Smooth muscle cell (in vitro differentiated cells): ENCODE results near the gene PTER. TPM values are rescaled to one million over a fixed set of nuclear protein-coding genes. Genes with fewer than 3 reads are reported as not detected.

Experiments
- DNase-seq: peaks from one replicate; lab custom pipeline; 2025; ENCODE audit not compliant: unreplicated experiment; lab: John Stamatoyannopoulos, UW
- H2AFZ ChIP-seq: fragments of 200-600 bp; sonication (generic); 2 replicates; pipeline ENCODE4 v1.6.0; 2016; ENCODE audit warnings: antibody characterized with exemption, low read depth, mild to moderate bottlenecking
- H3F3A ChIP-seq: fragments of 200-600 bp; sonication (generic); 2 replicates; pipeline ENCODE4 v1.6.0; 2017; ENCODE audit warnings: antibody characterized with exemption, low read depth
- H3K27ac ChIP-seq: fragments of 200-600 bp; sonication (generic); 2 replicates; pipeline ENCODE4 v1.5.1; 2016; ENCODE audit warnings: low read depth, mild to moderate bottlenecking
- H3K27me3 ChIP-seq: fragments of 200-600 bp; sonication (generic); 2 replicates; pipeline ENCODE4 v1.6.1; 2016; ENCODE audit warnings: low read depth, mild to moderate bottlenecking
- H3K36me3 ChIP-seq: fragments of 200-600 bp; sonication (generic); 2 replicates; pipeline ENCODE4 v1.5.1; 2016; ENCODE audit warnings: low read depth
- H3K4me1 ChIP-seq: fragments of 200-600 bp; sonication (generic); 2 replicates; pipeline ENCODE4 v1.5.1; 2016; ENCODE audit warnings: low read depth
- H3K4me2 ChIP-seq: fragments of 200-600 bp; sonication (generic); 2 replicates; pipeline ENCODE4 v1.6.0; 2016; ENCODE audit warnings: mild to moderate bottlenecking
- H3K4me3 ChIP-seq: fragments of 200-600 bp; sonication (generic); 2 replicates; pipeline ENCODE4 v1.5.1; 2016; ENCODE audit warnings: mild to moderate bottlenecking
- H3K79me2 ChIP-seq: fragments of 200-600 bp; sonication (generic); 2 replicates; pipeline ENCODE4 v1.6.0; 2016; ENCODE audit warnings: low read depth, mild to moderate bottlenecking
- H3K9ac ChIP-seq: fragments of 200-600 bp; sonication (generic); 2 replicates; pipeline ENCODE4 v1.6.0; 2016; ENCODE audit warnings: low read depth
- H3K9me3 ChIP-seq: fragments of 200-600 bp; sonication (generic); replicated peaks from 2 replicates; pipeline ENCODE4 v1.5.1; 2016; ENCODE audit warnings: low read depth
- H4K20me1 ChIP-seq: fragments of 200-600 bp; sonication (generic); 2 replicates; pipeline ENCODE4 v1.6.0; 2016; ENCODE audit warnings: low read depth
- WGBS: methylation state at CpG from one replicate; pipeline ENCODE4 v1.1.7; 2016; ENCODE audit warnings: low lambda C conversion rate; 5-methylcytosine and 5-hydroxymethylcytosine counted together
- polyA plus RNA-seq: library from polyadenylated mRNA; unstranded; fragments of >200 nt; fragmentation: Nextera tagmentation; extraction: Ambion mirVana; gene quantifications from 2 replicates; pipeline ENCODE4 v1.2.1, GENCODE V29; 2016
- total RNA-seq: library from RNA; depleted of rRNA; stranded (reverse); fragments of >200 nt; gene quantifications from 2 replicates; pipeline ENCODE4 v1.2.3, GENCODE V29; 2014
- TF ChIP-seq, protein P1 (sequence below): fragments of 200-600 bp; sonication (generic); IDR thresholded peaks from 2 replicates; pipeline ENCODE4 v1.5.1; 2017; ENCODE audit warnings: borderline replicate concordance, mild to moderate bottlenecking, antibody characterized with exemption; ENCODE audit not compliant: insufficient read depth, poor library complexity, severe bottlenecking

Gene PTER
- total and polyA plus RNA-seq, 2 experiments from 2014 or later: 8.9 to 15.3 TPM

- TF ChIP-seq, protein P1, sequence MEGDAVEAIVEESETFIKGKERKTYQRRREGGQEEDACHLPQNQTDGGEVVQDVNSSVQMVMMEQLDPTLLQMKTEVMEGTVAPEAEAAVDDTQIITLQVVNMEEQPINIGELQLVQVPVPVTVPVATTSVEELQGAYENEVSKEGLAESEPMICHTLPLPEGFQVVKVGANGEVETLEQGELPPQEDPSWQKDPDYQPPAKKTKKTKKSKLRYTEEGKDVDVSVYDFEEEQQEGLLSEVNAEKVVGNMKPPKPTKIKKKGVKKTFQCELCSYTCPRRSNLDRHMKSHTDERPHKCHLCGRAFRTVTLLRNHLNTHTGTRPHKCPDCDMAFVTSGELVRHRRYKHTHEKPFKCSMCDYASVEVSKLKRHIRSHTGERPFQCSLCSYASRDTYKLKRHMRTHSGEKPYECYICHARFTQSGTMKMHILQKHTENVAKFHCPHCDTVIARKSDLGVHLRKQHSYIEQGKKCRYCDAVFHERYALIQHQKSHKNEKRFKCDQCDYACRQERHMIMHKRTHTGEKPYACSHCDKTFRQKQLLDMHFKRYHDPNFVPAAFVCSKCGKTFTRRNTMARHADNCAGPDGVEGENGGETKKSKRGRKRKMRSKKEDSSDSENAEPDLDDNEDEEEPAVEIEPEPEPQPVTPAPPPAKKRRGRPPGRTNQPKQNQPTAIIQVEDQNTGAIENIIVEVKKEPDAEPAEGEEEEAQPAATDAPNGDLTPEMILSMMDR: no peak
- no peaks in the 10 kb centered on the region for H3K27me3 ChIP-seq
- H3K27ac ChIP-seq: no peak overlapping the region
- no peak for DNase-seq
- H3K36me3 ChIP-seq: no peaks in the 10 kb centered on the region
- no peaks in the 10 kb centered on the region for H4K20me1 ChIP-seq
- 89% methylated on average over 10 of the region's 10 CpGs for WGBS
- no peak overlapping the region for H3K4me3 ChIP-seq
- no peaks in the 10 kb centered on the region for H3F3A ChIP-seq
- H3K9me3 ChIP-seq: no peaks in the 10 kb centered on the region
- peaks cover 4% of the 10 kb centered on the region for H3K4me1 ChIP-seq
- H3K9ac ChIP-seq: no peak overlapping the region
- no peaks in the 10 kb centered on the region for H3K79me2 ChIP-seq
- H3K4me2 ChIP-seq: no peak overlapping the region
- H2AFZ ChIP-seq: no peak overlapping the region
These were observed 57.2 kb downstream of the PTER start for GRCh38 chr10:16493884-16494536.

DNA sequence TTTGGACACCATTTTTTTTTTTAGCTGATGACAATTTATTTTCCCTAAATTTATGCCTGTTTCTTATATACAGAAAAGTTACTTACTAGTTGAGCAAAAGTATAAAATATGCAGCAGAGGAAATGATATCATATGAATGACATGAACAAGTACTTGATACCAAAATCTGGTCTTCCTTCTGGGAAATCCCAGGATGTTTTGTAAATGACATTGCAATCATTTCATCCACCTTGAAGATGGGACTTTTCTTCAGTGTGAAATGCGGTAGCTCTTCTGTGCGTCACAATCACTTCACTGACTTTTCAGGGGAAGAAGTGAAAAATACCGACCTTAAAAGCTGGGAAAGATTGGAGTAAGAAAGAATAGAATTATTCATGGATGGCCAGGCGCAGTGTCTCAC, 61.1 kb downstream of the PTER start:
- Histone ChIP-seq H3K79me2 (no peaks in the 10 kb centered on the region), H3K27me3 (no peaks in the 10 kb centered on the region), H3K4me3 (no peak overlapping the region), H3K27ac (no peak overlapping the region), H3K4me1 (peaks cover 4% of the 10 kb centered on the region), H3K9ac (no peak overlapping the region), H3K36me3 (no peaks in the 10 kb centered on the region), H4K20me1 (no peaks in the 10 kb centered on the region), H3F3A (no peaks in the 10 kb centered on the region), H2AFZ (no peak overlapping the region), H3K4me2 (no peak overlapping the region), H3K9me3 (no peaks in the 10 kb centered on the region)
- DNase-seq: no peak
- TF ChIP-seq, protein P1: no peak
- WGBS: 97% methylated on average over 4 of the region's 4 CpGs

GRCh38 chr10:16505161-16505560, 68.4 kb downstream of the PTER start:
- TF ChIP-seq, protein P1: no peak
- WGBS: 20% methylated on average over 1 of the region's 1 CpG

GRCh38 chr10:16509996-16510395, 73.2 kb downstream of the PTER start:
- Histone ChIP-seq H3K27ac (peak overlapping the region; percentile 68), H2AFZ (no peak overlapping the region), H3K9me3 (no peaks in the 10 kb centered on the region), H3K27me3 (no peaks in the 10 kb centered on the region), H3K9ac (no peak overlapping the region), H3F3A (no peaks in the 10 kb centered on the region), H3K79me2 (no peaks in the 10 kb centered on the region), H3K36me3 (no peaks in the 10 kb centered on the region), H3K4me2 (peak overlapping the region; percentile 70), H4K20me1 (no peaks in the 10 kb centered on the region), H3K4me1 (no peaks in the 10 kb centered on the region), H3K4me3 (no peak overlapping the region)
- TF ChIP-seq, protein P1: no peak
- no peak for DNase-seq
- WGBS: 9% methylated on average over 5 of the region's 5 CpGs

More at GRCh38 chr10:16505161-16505560, 68.4 kb downstream of the PTER start:
- no peak overlapping the region for H3K4me3 ChIP-seq
- H3K27ac ChIP-seq: peak overlapping the region; percentile 50
- no peaks in the 10 kb centered on the region for H3K9me3 ChIP-seq
- no peak for DNase-seq
- H3K27me3 ChIP-seq: no peaks in the 10 kb centered on the region
- no peaks in the 10 kb centered on the region for H3F3A ChIP-seq
- no peaks in the 10 kb centered on the region for H4K20me1 ChIP-seq
- H3K36me3 ChIP-seq: no peaks in the 10 kb centered on the region
- H2AFZ ChIP-seq: no peak overlapping the region
- no peaks in the 10 kb centered on the region for H3K4me1 ChIP-seq
- no peaks in the 10 kb centered on the region for H3K79me2 ChIP-seq
- peak overlapping the region; percentile 61 for H3K4me2 ChIP-seq
- no peak overlapping the region for H3K9ac ChIP-seq
